ENCODE data around the gene PDE1C. TPM values are rescaled to one million over a fixed set of nuclear protein-coding genes. Genes with fewer than 3 reads are reported as not detected.

PDE1C gene
- total RNA-seq, 1 experiment from 2014 or later = 0.11 TPM

DNA sequence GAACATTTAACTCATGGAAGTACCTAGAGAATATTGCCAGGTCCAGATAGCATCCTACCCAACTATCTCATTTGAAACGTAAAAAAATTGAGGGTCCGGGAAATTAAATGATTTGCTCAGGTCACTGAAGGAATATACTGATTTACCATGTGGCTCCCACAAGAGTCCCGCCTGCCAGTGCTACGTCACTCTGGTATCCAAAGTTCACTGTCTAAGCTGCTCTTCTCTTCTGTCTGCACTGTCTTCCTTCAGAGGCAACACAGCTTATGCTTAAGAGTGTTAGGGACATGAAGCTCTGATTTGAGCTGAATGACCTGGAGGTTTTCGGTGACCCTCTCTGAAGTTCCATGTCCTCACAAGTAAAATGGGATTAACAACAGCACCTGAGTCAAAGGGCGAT lies 114.6 kb downstream of the PDE1C start:
- Histone ChIP-seq H3K4me3 (no peak overlapping the region), H3K36me3 (no peaks in the 10 kb centered on the region), H3K9me3 (replicated peaks) (no peaks in the 10 kb centered on the region), H3K4me1 (replicated peaks) (peaks cover 13% of the 10 kb centered on the region), H3K27me3 (replicated peaks) (no peaks in the 10 kb centered on the region), H3K27ac (no peak overlapping the region)
- no peak for DNase-seq (ENCODE audit: low read depth in 1 of 2, low spot score in 2 of 2)

DNA sequence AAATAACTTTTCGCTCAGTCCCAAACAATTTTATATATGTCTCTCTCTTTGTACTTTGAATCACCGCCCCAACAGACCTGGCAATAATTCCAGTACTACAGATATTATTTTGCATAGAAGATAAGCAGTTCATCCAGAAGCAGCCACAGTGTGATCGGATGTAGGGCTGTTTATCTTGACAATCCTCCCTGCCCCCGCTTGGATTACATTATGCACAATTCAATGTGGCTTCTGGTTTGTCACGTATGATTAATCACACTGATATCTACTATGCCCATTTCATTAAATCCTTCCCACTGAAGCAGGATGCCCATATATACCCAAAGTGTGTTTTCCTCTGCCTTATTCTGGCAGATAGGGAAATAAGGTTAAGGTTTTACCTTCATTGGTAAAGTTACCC lies 115.2 kb downstream of the PDE1C start:
- Histone ChIP-seq H3K4me3 (no peak overlapping the region), H3K27ac (no peak overlapping the region), H3K27me3 (replicated peaks) (no peaks in the 10 kb centered on the region), H3K4me1 (replicated peaks) (peaks cover 17% of the 10 kb centered on the region), H3K36me3 (no peaks in the 10 kb centered on the region), H3K9me3 (replicated peaks) (no peaks in the 10 kb centered on the region)
- DNase-seq (ENCODE audit: low read depth in 1 of 2, low spot score in 2 of 2) = no peak

DNA sequence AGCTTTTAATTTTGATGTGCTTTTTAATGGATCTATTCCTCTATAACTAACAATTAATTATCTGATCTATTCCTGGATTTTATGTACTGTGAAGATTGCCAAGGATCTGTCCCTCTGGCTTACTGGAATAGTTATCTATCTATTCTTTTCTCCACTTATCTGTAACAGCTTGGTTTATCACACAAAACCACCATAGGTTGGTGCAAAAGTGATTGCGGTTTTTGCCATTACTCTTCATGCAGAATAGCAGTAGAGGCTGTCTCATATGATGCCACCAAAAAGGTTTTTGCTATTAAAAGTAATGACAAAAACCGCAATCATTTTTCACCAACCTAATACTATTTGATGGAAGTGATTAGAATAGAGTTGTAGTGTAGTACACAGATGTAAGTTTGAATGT lies 115.7 kb downstream of the PDE1C start:
- H3K4me3 ChIP-seq = no peak overlapping the region
- H3K27ac ChIP-seq = no peak overlapping the region
- H3K4me1 ChIP-seq (replicated peaks) = peaks cover 17% of the 10 kb centered on the region
- no peak for DNase-seq (ENCODE audit: low read depth in 1 of 2, low spot score in 2 of 2)
- no peaks in the 10 kb centered on the region for H3K36me3 ChIP-seq
- no peaks in the 10 kb centered on the region for H3K9me3 ChIP-seq (replicated peaks)
- H3K27me3 ChIP-seq (replicated peaks) = no peaks in the 10 kb centered on the region

DNA sequence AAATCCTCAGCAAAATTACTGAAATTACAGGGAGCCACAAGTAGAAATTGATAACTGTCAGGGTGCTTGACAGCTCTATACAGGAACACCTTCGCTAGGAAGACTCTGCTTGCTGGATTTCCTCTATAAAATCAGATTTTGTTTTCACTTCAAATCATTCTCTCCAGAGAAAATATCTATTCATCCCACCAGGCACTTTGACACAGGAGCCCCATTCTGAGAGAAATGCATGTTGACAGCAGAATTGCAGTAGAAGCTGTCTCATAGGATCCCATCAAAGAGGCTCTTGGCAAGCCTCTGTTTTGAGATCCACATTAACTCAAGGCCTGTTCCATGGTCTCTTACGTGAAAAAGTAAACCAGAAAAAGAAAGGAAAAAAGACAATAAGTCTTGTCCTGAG lies 116.8 kb downstream of the PDE1C start:
- Histone ChIP-seq H3K4me1 (replicated peaks) (peaks cover 17% of the 10 kb centered on the region), H3K36me3 (no peaks in the 10 kb centered on the region), H3K9me3 (replicated peaks) (no peaks in the 10 kb centered on the region), H3K27me3 (replicated peaks) (no peaks in the 10 kb centered on the region), H3K27ac (no peak overlapping the region), H3K4me3 (no peak overlapping the region)
- no peak for DNase-seq (ENCODE audit: low read depth in 1 of 2, low spot score in 2 of 2)

DNA sequence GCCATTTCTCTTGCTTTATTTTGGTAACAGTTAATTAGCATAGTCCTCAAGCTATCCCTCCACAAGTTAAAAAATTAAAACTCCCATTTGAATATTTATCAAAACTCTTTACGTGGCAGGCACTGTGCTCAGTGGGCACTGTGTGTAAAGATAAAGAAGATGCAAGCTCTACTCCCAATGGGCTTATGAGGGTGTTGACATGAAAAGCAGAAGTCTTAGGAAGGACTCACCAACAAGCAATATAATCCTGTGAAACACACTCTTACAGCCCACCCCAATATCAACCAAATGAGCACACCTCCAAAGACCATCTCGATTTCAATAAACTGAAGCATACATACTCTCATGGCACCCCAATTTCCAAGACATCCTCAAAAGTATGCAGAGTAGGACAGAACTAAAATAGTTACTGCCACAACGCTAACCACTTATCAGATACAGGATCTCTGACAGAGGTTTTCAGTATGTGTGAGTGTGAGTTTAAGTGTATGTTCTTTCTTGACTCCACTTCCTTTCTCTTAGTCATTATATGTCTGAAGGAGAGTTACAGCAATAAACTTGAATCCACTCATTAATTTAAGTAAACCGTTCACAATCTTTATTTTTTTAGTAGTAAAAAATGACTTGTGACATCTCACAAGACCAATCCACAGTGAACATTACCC lies 120.0 kb downstream of the PDE1C start:
- Histone ChIP-seq H3K4me1 (replicated peaks) (peaks cover 4% of the 10 kb centered on the region; the same call in 1 of the 2 replicates), H3K9me3 (replicated peaks) (no peaks in the 10 kb centered on the region), H3K36me3 (no peaks in the 10 kb centered on the region), H3K27me3 (replicated peaks) (no peaks in the 10 kb centered on the region), H3K4me3 (no peak overlapping the region), H3K27ac (no peak overlapping the region)
- DNase-seq (ENCODE audit: low read depth in 1 of 2, low spot score in 2 of 2) = no peak

DNA sequence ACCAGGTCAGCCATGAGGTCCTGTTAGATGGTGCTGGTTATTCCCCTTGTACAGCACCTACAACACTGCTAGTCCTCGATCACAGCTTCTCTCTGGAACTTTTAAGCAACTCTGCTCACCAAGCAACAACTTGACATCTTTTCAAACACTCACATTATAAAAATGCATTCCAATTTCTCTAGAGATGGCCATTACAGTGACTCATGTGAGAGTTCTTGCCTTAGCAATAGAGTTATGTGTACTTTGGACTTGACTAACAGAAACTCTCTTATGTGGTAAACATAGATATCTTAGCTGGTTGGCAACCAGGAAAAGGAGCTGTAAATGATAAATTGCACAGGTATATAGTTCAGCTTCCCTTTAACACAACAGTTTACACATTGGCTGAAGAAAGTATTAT lies 122.2 kb downstream of the PDE1C start:
- peak in 1 of 2 experiments; percentile 4 for DNase-seq (ENCODE audit: low read depth in 1 of 2, low spot score in 2 of 2)
- no peaks in the 10 kb centered on the region for H3K36me3 ChIP-seq
- H3K4me3 ChIP-seq = no peak overlapping the region
- H3K27me3 ChIP-seq (replicated peaks) = no peaks in the 10 kb centered on the region
- peaks cover 4% of the 10 kb centered on the region; the same call in 1 of the 2 replicates for H3K4me1 ChIP-seq (replicated peaks)
- H3K27ac ChIP-seq = peak overlapping the region; percentile 17; the same call in 1 of the 2 replicates
- no peaks in the 10 kb centered on the region for H3K9me3 ChIP-seq (replicated peaks)

DNA sequence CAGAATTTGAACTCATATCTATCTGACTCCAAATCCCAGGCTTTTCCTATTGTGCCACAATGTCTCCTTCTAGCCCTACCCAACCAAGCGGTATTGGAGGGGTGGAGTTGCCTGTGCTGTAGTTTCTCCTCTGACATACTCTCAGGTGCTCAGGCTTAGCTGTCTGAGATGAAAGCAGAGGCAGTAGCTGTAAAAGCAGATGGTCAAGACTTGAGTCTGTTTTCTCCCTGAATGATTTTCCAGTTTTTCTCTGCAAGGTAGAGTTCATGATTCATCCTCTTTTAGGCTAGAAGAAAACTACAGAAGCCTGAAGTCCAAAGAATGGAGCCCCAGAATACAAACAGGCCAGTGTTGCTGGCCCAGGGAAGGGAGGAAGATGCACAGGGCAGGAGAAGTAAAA lies 130.0 kb downstream of the PDE1C start:
- Histone ChIP-seq H3K4me3 (no peak overlapping the region), H3K27me3 (replicated peaks) (no peaks in the 10 kb centered on the region), H3K36me3 (no peaks in the 10 kb centered on the region), H3K9me3 (replicated peaks) (no peaks in the 10 kb centered on the region), H3K4me1 (replicated peaks) (no peaks in the 10 kb centered on the region), H3K27ac (no peak overlapping the region)
- no peak for DNase-seq (ENCODE audit: low read depth in 1 of 2, low spot score in 2 of 2)

DNA sequence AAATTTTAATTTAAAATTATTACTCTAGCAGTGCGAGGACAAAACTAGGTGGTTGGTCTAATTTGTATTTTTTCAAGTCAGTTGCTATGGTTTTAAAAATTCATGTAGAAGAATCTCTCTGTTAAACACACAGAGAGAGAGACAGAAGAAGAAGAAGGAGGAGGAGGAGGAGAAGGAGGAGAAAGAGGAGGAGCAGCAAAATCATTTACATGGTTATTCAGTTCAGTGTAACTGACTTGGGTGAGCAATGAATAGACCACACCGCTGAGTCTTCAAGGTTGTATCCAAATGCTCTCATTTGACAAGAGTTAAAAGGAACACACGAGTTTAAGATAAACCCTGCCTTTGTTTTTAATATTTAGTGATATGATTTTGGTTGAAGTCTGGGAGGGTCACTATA lies 131.1 kb downstream of the PDE1C start:
- no peak for DNase-seq (ENCODE audit: low read depth in 1 of 2, low spot score in 2 of 2)
- Histone ChIP-seq H3K9me3 (replicated peaks) (no peaks in the 10 kb centered on the region), H3K27ac (no peak overlapping the region), H3K4me3 (no peak overlapping the region), H3K4me1 (replicated peaks) (no peaks in the 10 kb centered on the region), H3K36me3 (no peaks in the 10 kb centered on the region), H3K27me3 (replicated peaks) (no peaks in the 10 kb centered on the region)

DNA sequence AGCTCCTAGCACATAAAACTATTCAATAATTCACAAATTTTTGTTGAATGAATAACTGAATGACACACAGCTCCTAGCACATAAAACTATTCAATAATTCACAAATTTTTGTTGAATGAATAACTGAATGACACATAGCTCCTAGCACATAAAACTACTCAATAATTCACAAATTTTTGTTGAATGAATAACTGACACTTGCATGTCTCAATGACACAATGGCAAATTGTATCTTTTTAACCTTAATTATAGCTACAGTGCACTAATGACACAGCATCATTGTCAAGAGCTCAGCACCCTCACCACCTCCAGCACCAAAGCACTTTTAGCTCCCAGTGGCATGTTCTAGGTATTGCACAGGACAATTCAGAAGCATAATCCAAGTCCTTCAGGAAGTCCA lies 131.6 kb downstream of the PDE1C start:
- H3K4me3 ChIP-seq = no peak overlapping the region
- H3K4me1 ChIP-seq (replicated peaks) = no peaks in the 10 kb centered on the region
- H3K27ac ChIP-seq = no peak overlapping the region
- no peaks in the 10 kb centered on the region for H3K9me3 ChIP-seq (replicated peaks)
- H3K36me3 ChIP-seq = no peaks in the 10 kb centered on the region
- no peak for DNase-seq (ENCODE audit: low read depth in 1 of 2, low spot score in 2 of 2)
- no peaks in the 10 kb centered on the region for H3K27me3 ChIP-seq (replicated peaks)

DNA sequence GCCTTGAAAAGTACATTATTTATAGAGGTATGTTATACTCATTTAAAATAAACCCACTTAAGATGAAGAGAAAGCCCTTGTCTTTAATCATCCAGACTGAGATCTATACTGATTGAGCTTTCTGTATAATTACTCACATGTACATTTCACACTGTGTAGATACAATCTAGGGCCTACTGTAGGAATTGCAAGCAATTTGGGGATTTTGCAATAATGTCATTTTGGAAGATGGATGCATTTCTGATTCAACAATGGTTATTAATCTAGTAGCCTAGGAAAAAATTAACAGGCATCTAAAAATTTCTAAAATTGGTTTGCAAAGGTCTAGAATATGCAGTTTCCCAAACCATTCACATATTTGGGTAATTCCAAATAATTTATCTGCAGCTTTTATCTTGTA lies 132.2 kb downstream of the PDE1C start:
- H3K27ac ChIP-seq = no peak overlapping the region
- H3K27me3 ChIP-seq (replicated peaks) = no peaks in the 10 kb centered on the region
- no peaks in the 10 kb centered on the region for H3K4me1 ChIP-seq (replicated peaks)
- no peak for DNase-seq (ENCODE audit: low read depth in 1 of 2, low spot score in 2 of 2)
- H3K36me3 ChIP-seq = no peaks in the 10 kb centered on the region
- no peaks in the 10 kb centered on the region for H3K9me3 ChIP-seq (replicated peaks)
- no peak overlapping the region for H3K4me3 ChIP-seq

DNA sequence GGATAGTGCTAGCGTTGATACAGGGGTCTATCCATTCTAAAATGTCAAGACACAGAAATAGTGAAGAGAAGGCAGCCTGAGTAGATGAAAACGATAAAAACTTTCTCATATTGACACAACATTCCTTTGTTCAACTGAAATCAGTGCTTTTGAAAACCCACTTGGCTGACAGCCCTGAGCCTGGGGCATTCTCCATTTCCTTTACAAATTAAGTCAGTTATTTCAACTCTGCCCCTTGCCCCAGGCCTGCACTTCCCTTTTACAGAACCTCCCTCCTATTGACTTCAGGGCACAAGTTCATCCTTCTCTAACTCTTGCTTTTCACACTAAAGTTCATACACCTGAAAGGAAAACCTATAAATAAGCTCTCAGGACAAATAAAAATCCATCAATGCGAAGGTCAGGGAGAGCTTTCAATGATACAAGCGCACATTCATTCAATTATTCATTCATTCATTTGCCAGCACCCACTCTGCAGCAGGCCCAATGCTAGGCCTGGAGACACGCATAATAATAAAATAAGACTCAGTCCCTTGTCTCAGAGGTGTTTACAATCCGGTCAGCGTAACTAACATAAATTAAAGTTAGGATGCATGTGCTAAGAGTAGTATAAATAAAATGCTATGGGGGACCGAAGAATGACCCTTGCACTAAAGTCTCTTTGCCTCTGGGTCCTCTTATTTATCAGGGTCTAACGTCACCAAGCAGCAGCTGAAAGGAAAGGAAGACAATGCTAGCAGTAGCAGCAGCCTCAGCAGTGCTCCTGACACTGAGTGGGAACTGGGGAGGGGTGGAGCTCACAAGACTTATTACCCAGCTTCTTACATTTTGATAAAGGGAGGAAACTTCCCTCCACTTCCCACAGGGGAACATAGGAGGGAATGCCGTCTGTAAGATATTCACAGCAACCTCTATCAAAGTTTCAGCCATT lies 134.8 kb downstream of the PDE1C start:
- Histone ChIP-seq H3K36me3 (no peaks in the 10 kb centered on the region), H3K27ac (no peak overlapping the region), H3K9me3 (replicated peaks) (no peaks in the 10 kb centered on the region), H3K4me3 (no peak overlapping the region), H3K4me1 (replicated peaks) (no peaks in the 10 kb centered on the region), H3K27me3 (replicated peaks) (no peaks in the 10 kb centered on the region)
- DNase-seq (ENCODE audit: low read depth in 1 of 2, low spot score in 2 of 2) = no peak

DNA sequence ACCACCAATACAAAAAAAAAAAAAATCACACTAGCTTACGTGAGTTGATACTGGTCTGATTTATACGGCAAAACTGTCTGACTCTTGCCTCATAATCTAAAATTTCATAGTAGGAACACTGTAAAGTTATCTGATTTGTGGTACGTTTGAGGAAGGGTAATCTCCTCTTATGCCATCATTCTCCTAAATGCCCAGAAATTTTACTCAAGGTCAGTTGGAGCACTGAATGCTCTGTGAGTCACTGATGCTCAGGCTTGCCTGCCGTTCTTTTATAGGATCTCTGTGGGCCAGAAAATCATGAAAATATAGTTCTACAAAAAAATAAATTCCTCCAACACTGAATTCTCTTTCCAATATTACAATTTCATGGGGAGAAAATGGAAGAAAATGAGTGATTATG lies 135.7 kb downstream of the PDE1C start:
- Histone ChIP-seq H3K4me3 (no peak overlapping the region), H3K27me3 (replicated peaks) (no peaks in the 10 kb centered on the region), H3K4me1 (replicated peaks) (no peaks in the 10 kb centered on the region), H3K9me3 (replicated peaks) (no peaks in the 10 kb centered on the region), H3K27ac (no peak overlapping the region), H3K36me3 (no peaks in the 10 kb centered on the region)
- DNase-seq (ENCODE audit: low read depth in 1 of 2, low spot score in 2 of 2) = no peak

DNA sequence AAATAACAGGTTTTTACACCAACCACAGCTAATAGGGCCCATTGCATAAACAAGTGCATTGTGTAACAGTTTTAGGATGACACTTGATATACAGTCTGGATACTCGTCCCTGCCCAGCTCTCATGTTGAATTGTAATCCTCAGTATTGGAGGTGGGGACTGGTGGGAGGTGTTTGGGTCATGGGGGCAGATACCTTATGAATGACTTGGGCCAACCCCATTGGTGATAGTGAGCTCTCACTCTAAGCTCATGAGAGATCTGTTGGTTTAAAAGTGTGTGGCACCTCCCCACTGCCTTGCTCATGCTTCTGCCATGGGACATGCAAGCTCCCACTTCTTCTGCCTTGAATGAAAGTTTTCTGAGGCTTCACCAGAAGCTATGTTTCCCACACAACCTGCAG lies 136.7 kb downstream of the PDE1C start:
- Histone ChIP-seq H3K27ac (no peak overlapping the region), H3K4me3 (no peak overlapping the region)
- DNase-seq (ENCODE audit: low read depth in 1 of 2, low spot score in 2 of 2) = no peak

DNA sequence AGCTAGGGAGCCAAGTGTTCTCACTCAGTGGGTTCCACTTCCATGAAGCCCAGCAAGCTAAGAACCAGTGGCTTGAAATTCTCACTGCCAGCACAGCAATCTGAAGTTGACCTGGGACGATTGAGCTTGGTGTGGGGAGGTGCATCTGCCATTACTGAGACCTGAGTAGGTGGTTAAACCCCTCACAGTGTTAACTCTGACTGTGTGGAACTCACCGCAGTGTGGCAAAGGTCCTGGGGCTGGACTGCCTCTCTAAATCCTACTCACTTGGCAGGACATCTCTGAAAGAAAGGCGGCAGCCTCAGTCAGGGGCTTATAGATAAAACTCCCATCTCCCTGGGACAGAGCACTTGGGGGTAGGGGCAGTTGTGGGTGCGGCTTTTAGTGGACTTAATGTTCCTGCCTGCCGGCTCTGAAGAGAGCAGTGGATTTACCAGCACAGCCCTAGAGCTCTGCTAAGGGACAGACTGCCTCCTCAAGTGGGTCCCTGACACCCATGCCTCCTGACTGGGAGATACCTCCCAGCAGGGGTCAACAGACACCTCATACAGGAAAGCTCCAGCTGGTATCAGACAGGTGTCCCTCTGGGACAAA lies 143.1 kb downstream of the PDE1C start:
- no peak for DNase-seq (ENCODE audit: low read depth in 1 of 2, low spot score in 2 of 2)
- Histone ChIP-seq H3K9me3 (replicated peaks) (no peaks in the 10 kb centered on the region), H3K27ac (no peak overlapping the region), H3K36me3 (no peaks in the 10 kb centered on the region), H3K27me3 (replicated peaks) (no peaks in the 10 kb centered on the region), H3K4me1 (replicated peaks) (no peaks in the 10 kb centered on the region), H3K4me3 (no peak overlapping the region)

More for the DNA sequence above, 136.7 kb downstream of the PDE1C start:
- no peaks in the 10 kb centered on the region for H3K36me3 ChIP-seq
- no peaks in the 10 kb centered on the region for H3K9me3 ChIP-seq (replicated peaks)
- H3K27me3 ChIP-seq (replicated peaks) = no peaks in the 10 kb centered on the region
- H3K4me1 ChIP-seq (replicated peaks) = no peaks in the 10 kb centered on the region
